PC-9 (cell line): ENCODE results near the gene HSD3B2. TPM values are rescaled to one million over a fixed set of nuclear protein-coding genes. Genes with fewer than 3 reads are reported as not detected.
A peak's percentile ranks its signal among the peaks of the same experiment; 100 is the strongest.

Experiments
- BruUV-seq: library from RNA; stranded (reverse); fragments of 400-500 nt; replicated peaks from 2 replicates; lab custom pipeline; 2021; lab: Mats Ljungman, UMichigan
- CTCF ChIA-PET: fragments of 300-600 bp; sonication (Branson Sonifier 250); formaldehyde crosslinking; loops from one replicate; lab custom pipeline; 2022; ENCODE audit warnings: antibody characterized with exemption; lab: Charles Lee
- POLR2A ChIA-PET: fragments of 300-600 bp; sonication (Branson Sonifier 250); formaldehyde crosslinking; loops from one replicate; lab custom pipeline; 2022; ENCODE audit warnings: antibody characterized with exemption; ENCODE audit not compliant: unreplicated experiment; lab: Charles Lee
- DNase-seq, 2 experiments: peaks; one replicate each; pipeline versions ENCODE4 v3.0.0 to v3.0.0-alpha.2; 2015 to 2022; ENCODE audit warnings: mixed read lengths in 1 of 2
- H2AFZ ChIP-seq: fragments of 200-600 bp; sonication (generic); 2 replicates; pipeline ENCODE4 v1.8.1; 2017; ENCODE audit warnings: antibody characterized with exemption
- H3F3A ChIP-seq: fragments of 200-600 bp; sonication (generic); 2 replicates; pipeline ENCODE4 v1.8.1; 2017; ENCODE audit warnings: antibody characterized with exemption, mild to moderate bottlenecking, low read depth; ENCODE audit not compliant: insufficient read depth
- H3K27ac ChIP-seq: fragments of 200-600 bp; sonication (generic); 2 replicates; pipeline ENCODE4 v1.6.1; 2016; ENCODE audit warnings: mixed run types
- H3K27me3 ChIP-seq: fragments of 200-600 bp; sonication (generic); 2 replicates; pipeline ENCODE4 v1.6.1; 2016; ENCODE audit warnings: low read depth, mixed run types; ENCODE audit not compliant: insufficient read depth
- H3K36me3 ChIP-seq: fragments of 200-600 bp; sonication (generic); 2 replicates; pipeline ENCODE4 v1.6.1; 2016; ENCODE audit warnings: low read depth, mixed run types
- H3K4me1 ChIP-seq: fragments of 200-600 bp; sonication (generic); replicated peaks from 2 replicates; pipeline ENCODE4 v1.6.1; 2016; ENCODE audit warnings: mixed run types; ENCODE audit not compliant: insufficient read depth
- H3K4me2 ChIP-seq: fragments of 200-600 bp; sonication (generic); 2 replicates; pipeline ENCODE4 v1.6.1; 2017; ENCODE audit warnings: mixed run types
- H3K4me3 ChIP-seq: fragments of 200-600 bp; sonication (generic); 2 replicates; pipeline ENCODE4 v1.6.1; 2016; ENCODE audit warnings: mixed run types
- H3K79me2 ChIP-seq: fragments of 200-600 bp; sonication (generic); 2 replicates; pipeline ENCODE4 v1.6.1; 2017; ENCODE audit warnings: low read depth, mixed run types
- H3K9me2 ChIP-seq: fragments of 200-600 bp; sonication (generic); 2 replicates; pipeline ENCODE4 v1.8.1; 2017; ENCODE audit warnings: mild to moderate bottlenecking; ENCODE audit not compliant: insufficient read depth
- H3K9me3 ChIP-seq: fragments of 200-600 bp; sonication (generic); 2 replicates; pipeline ENCODE4 v1.8.1; 2016; ENCODE audit warnings: low read depth; ENCODE audit not compliant: insufficient read depth
- H4K20me1 ChIP-seq: fragments of 200-600 bp; sonication (generic); 2 replicates; pipeline ENCODE4 v1.8.1; 2017; ENCODE audit not compliant: insufficient read depth
- EZH2 ChIP-seq: fragments of 200-600 bp; sonication (generic); IDR thresholded peaks from 2 replicates; pipeline ENCODE4 v1.8.0; 2017; ENCODE audit warnings: antibody characterized with exemption, low read depth
- intact Hi-C: fragments of 100-400 bp; cut with micrococcal nuclease; formaldehyde crosslinking; loops from one replicate; pipeline ENCODE4 v1.10.0; 2022; ENCODE audit not compliant: unreplicated experiment
- total RNA-seq: library from RNA; stranded (reverse); gene quantifications from 2 replicates; pipeline ENCODE4 v1.2.3, GENCODE V29; 2021
- TF ChIP-seq, protein P1 (sequence below): fragments of 200-600 bp; sonication (generic); conservative IDR thresholded peaks from 2 replicates; pipeline ENCODE4 v1.6.1; 2017; ENCODE audit warnings: mixed run types, antibody characterized with exemption, mild to moderate bottlenecking, moderate library complexity

HSD3B2 gene
- total RNA-seq, 1 experiment from 2014 or later = not detected

DNA sequence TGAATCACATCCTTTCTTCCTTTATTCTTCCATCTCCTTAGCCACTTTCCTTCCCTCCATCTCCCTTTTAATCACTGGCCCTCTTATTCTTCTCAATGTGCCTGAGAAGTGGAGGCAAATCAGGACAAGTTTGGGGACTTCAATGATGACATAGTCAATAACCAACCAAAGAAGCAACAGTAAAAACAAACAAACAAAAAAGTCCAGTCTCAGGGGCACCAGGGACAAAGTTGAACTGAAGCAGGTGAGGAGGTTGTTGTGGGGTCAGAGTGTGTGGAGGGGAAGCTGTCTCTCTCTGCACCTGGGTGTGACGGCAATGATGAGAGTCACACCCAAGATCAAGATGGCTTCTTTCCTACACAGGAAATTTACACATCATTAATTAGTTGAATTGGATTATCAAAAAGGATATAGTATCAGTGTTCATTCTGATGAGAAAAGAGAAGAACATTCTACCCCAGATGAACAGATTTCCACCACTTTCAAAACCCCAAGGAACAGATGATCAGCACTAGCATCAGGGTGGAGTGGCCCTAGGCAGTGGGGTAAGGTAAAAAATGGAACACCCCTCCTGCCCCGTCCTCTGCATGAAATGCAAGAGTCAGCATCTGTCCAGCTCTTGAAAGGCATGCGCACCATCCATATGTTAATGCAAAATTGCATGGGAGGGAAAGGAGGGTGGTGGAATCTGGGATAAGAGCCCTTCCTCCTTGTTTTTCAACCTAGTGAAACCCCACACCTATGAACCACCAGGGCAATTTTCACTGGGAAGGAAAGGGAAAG, 32.6 kb downstream of the HSD3B2 start:
- Histone ChIP-seq H3K27ac (no peak overlapping the region), H3K4me1 (peaks cover 10% of the 10 kb centered on the region), H3K36me3 (no peaks in the 10 kb centered on the region), H2AFZ (no peak overlapping the region), H3K4me2 (no peak overlapping the region), H3K4me3 (no peak overlapping the region), H3K9me2 (no peaks in the 10 kb centered on the region), H3F3A (peaks cover 5% of the 10 kb centered on the region; the same call in 1 of the 2 replicates), H4K20me1 (no peaks in the 10 kb centered on the region), H3K9me3 (no peaks in the 10 kb centered on the region), H3K27me3 (peaks cover 4% of the 10 kb centered on the region; the same call in 1 of the 2 replicates), H3K79me2 (no peaks in the 10 kb centered on the region)
- intact Hi-C loops = no loop called here
- TF ChIP-seq, protein P1, sequence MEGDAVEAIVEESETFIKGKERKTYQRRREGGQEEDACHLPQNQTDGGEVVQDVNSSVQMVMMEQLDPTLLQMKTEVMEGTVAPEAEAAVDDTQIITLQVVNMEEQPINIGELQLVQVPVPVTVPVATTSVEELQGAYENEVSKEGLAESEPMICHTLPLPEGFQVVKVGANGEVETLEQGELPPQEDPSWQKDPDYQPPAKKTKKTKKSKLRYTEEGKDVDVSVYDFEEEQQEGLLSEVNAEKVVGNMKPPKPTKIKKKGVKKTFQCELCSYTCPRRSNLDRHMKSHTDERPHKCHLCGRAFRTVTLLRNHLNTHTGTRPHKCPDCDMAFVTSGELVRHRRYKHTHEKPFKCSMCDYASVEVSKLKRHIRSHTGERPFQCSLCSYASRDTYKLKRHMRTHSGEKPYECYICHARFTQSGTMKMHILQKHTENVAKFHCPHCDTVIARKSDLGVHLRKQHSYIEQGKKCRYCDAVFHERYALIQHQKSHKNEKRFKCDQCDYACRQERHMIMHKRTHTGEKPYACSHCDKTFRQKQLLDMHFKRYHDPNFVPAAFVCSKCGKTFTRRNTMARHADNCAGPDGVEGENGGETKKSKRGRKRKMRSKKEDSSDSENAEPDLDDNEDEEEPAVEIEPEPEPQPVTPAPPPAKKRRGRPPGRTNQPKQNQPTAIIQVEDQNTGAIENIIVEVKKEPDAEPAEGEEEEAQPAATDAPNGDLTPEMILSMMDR = no peak
- no peak for DNase-seq
- no TSS peak for BruUV-seq
- POLR2A ChIA-PET = no interaction called here
- CTCF ChIA-PET = no interaction called here

DNA sequence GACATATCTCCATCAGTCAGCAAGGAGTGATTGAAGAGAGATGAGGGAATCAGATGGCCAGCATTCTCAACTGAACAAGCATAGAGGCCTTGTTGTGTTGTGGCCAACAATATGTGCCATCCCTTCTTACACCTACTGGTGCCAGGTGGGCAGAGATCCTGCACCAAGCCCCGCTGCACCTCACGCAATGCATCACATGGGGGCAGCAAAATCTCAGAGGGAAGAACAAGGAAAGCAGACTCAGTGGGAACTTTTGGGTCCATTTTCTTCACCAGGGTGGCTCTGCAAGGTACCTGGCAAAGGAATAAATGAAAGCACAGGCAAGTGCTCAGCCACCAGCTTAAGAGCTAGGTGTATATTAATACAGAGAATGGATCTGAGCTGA, 33.2 kb downstream of the HSD3B2 start:
- TF ChIP-seq, protein P1 = peak; percentile 45; the same call in 1 of the 2 replicates
- TF ChIP-seq EZH2 = no peak
- no TSS peak for BruUV-seq
- POLR2A ChIA-PET = no interaction called here
- H2AFZ ChIP-seq = no peak overlapping the region
- H4K20me1 ChIP-seq = no peaks in the 10 kb centered on the region
- no peak for DNase-seq
- H3K27ac ChIP-seq = no peak overlapping the region
- no peak overlapping the region for H3K4me3 ChIP-seq
- peaks cover 16% of the 10 kb centered on the region for H3K4me1 ChIP-seq
- peaks cover 10% of the 10 kb centered on the region; the same call in 1 of the 2 replicates for H3F3A ChIP-seq
- H3K9me2 ChIP-seq = no peaks in the 10 kb centered on the region
- no peaks in the 10 kb centered on the region for H3K36me3 ChIP-seq
- intact Hi-C loops = no loop called here
- no peaks in the 10 kb centered on the region for H3K27me3 ChIP-seq
- CTCF ChIA-PET = no interaction called here
- no peaks in the 10 kb centered on the region for H3K9me3 ChIP-seq
- no peaks in the 10 kb centered on the region for H3K79me2 ChIP-seq
- no peak overlapping the region for H3K4me2 ChIP-seq

DNA sequence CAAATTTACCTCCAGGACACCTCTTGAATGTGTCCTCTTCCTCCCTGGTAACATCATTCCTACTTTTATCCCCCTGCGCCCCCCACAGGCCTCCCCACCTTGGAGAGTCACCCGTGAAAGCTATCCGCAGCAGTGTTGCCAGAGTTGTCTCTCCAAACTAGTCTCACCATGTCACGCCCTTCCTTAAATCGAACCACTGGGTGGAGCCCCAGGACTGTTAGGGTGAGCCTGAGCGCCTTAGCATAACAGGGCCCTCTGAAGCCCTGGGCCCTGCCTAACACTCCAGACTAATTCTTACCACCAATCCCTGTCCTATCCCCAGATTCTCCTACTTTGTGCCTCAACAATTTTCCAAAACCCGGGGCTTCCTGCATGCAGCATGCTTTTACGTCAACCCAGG, 35.0 kb downstream of the HSD3B2 start:
- no peaks in the 10 kb centered on the region for H3K9me2 ChIP-seq
- no peak overlapping the region for H2AFZ ChIP-seq
- no peaks in the 10 kb centered on the region for H3K27me3 ChIP-seq
- peak in 1 of 2 experiments; percentile 9 for DNase-seq
- H3F3A ChIP-seq = peaks cover 15% of the 10 kb centered on the region; the same call in 1 of the 2 replicates
- H3K4me3 ChIP-seq = no peak overlapping the region
- no peak overlapping the region for H3K4me2 ChIP-seq
- H3K9me3 ChIP-seq = no peaks in the 10 kb centered on the region
- CTCF ChIA-PET = interaction anchor here (0.6 kb wide), 1 partner anchor 29 kb away, joined by 3 read pairs; no protein-coding TSS in a partner anchor
- peaks cover 25% of the 10 kb centered on the region for H3K4me1 ChIP-seq
- H3K36me3 ChIP-seq = no peaks in the 10 kb centered on the region
- H4K20me1 ChIP-seq = no peaks in the 10 kb centered on the region
- intact Hi-C loops = no loop called here
- POLR2A ChIA-PET = no interaction called here
- no peak for TF ChIP-seq EZH2
- TF ChIP-seq, protein P1 = 0 out of 2 replicates have a peak, but pooled peaks have one; percentile 22
- H3K79me2 ChIP-seq = no peaks in the 10 kb centered on the region
- no peak overlapping the region for H3K27ac ChIP-seq
- no TSS peak for BruUV-seq
